Activated CD4-positive, alpha-beta T cell treated with anti-CD3 and anti-CD28 coated beads, Interleukin-2, amount 10 ng/mL, durations not matched to agents 7 days and 5 days (primary cell): ENCODE results near the gene FHIT. TPM values are rescaled to one million over a fixed set of nuclear protein-coding genes. Genes with fewer than 3 reads are reported as not detected.

Source experiments
- CTCF ChIA-PET: fragments of 350-600 bp; sonication (Branson Sonifier 250); formaldehyde crosslinking; loops from one replicate; lab custom pipeline; 2021; ENCODE audit warnings: antibody characterized with exemption; lab: Charles Lee
- POLR2A ChIA-PET: fragments of 350-600 bp; sonication (Branson Sonifier 250); formaldehyde crosslinking; loops from one replicate; lab custom pipeline; 2021; ENCODE audit warnings: antibody characterized with exemption; lab: Charles Lee
- DNase-seq: peaks from one replicate; pipeline ENCODE4 v3.0.0-alpha.2; 2020
- H3K27ac Mint-ChIP-seq: one replicate; pipeline ENCODE4 v1.8.0; 2021; ENCODE audit warnings: mild to moderate bottlenecking, moderate library complexity, mixed read lengths
- H3K27me3 Mint-ChIP-seq: one replicate; pipeline ENCODE4 v1.8.0; 2021; ENCODE audit warnings: mixed read lengths
- H3K36me3 Mint-ChIP-seq: one replicate; pipeline ENCODE4 v1.8.0; 2021; ENCODE audit warnings: low read depth, mixed read lengths
- H3K4me1 Mint-ChIP-seq: one replicate; pipeline ENCODE4 v1.8.0; 2021; ENCODE audit warnings: mixed read lengths
- H3K4me3 Mint-ChIP-seq: one replicate; pipeline ENCODE4 v1.8.0; 2021; ENCODE audit warnings: mild to moderate bottlenecking, moderate library complexity, mixed read lengths
- H3K9me3 Mint-ChIP-seq: one replicate; pipeline ENCODE4 v1.8.0; 2021; ENCODE audit warnings: mixed read lengths
- total RNA-seq, 2 experiments: library from RNA; stranded (reverse); gene quantifications; one replicate each; pipeline ENCODE4 v1.2.3, GENCODE V29; 2021

The FHIT gene
- total RNA-seq, 2 experiments from 2014 or later, result 39.4 to 41.2 TPM

GRCh38 chr3:60758171-60758570, 493.1 kb downstream of the FHIT start:
- CTCF ChIA-PET, result interaction anchor here (0.6 kb wide), 1 partner anchor 227 kb away, joined by 3 read pairs; no protein-coding TSS in a partner anchor
- no peak for DNase-seq
- POLR2A ChIA-PET, result no interaction called here
- Mint-ChIP-seq H3K36me3 (peaks cover 3% of the 10 kb centered on the region), H3K27ac (peak overlapping the region; percentile 21), H3K4me3 (no peak overlapping the region), H3K27me3 (no peaks in the 10 kb centered on the region), H3K9me3 (peaks cover 7% of the 10 kb centered on the region), H3K4me1 (peaks cover 18% of the 10 kb centered on the region)

GRCh38 chr3:60757724-60758123, 493.5 kb downstream of the FHIT start:
- H3K4me3 Mint-ChIP-seq, result no peak overlapping the region
- ChIA-PET POLR2A (no interaction called here), CTCF (interaction anchor here (0.6 kb wide), 1 partner anchor 227 kb away, joined by 3 read pairs; no protein-coding TSS in a partner anchor)
- H3K27me3 Mint-ChIP-seq, result no peaks in the 10 kb centered on the region
- peaks cover 3% of the 10 kb centered on the region for H3K36me3 Mint-ChIP-seq
- peaks cover 7% of the 10 kb centered on the region for H3K9me3 Mint-ChIP-seq
- no peak overlapping the region for H3K27ac Mint-ChIP-seq
- no peak for DNase-seq
- H3K4me1 Mint-ChIP-seq, result peaks cover 18% of the 10 kb centered on the region

GRCh38 chr3:60756241-60757030, 494.8 kb downstream of the FHIT start:
- ChIA-PET CTCF (interaction anchor here (0.6 to 1.3 kb wide), 3 partner anchors 8 to 46 kb away, joined by 3 to 4 read pairs (median 3); no protein-coding TSS in a partner anchor), POLR2A (no interaction called here)
- H3K36me3 Mint-ChIP-seq, result peaks cover 3% of the 10 kb centered on the region
- H3K9me3 Mint-ChIP-seq, result peaks cover 7% of the 10 kb centered on the region
- no peak for DNase-seq
- no peaks in the 10 kb centered on the region for H3K27me3 Mint-ChIP-seq
- no peak overlapping the region for H3K4me3 Mint-ChIP-seq
- peaks cover 18% of the 10 kb centered on the region for H3K4me1 Mint-ChIP-seq
- no peak overlapping the region for H3K27ac Mint-ChIP-seq

- Mint-ChIP-seq H3K27ac (no peak overlapping the region), H3K4me3 (no peak overlapping the region), H3K27me3 (no peaks in the 10 kb centered on the region), H3K36me3 (peaks cover 3% of the 10 kb centered on the region), H3K9me3 (peaks cover 15% of the 10 kb centered on the region), H3K4me1 (peaks cover 17% of the 10 kb centered on the region)
- DNase-seq, result no peak
- POLR2A ChIA-PET, result interaction anchor here (0.6 kb wide), 1 partner anchor 747 kb away, joined by 4 read pairs; no protein-coding TSS in a partner anchor
- CTCF ChIA-PET, result no interaction called here
Measured at GRCh38 chr3:60755094-60755493, 496.2 kb downstream of the FHIT start.

- DNase-seq, result no peak
- Mint-ChIP-seq H3K27me3 (no peaks in the 10 kb centered on the region), H3K36me3 (no peaks in the 10 kb centered on the region), H3K9me3 (peaks cover 15% of the 10 kb centered on the region), H3K27ac (no peak overlapping the region), H3K4me1 (peaks cover 13% of the 10 kb centered on the region), H3K4me3 (no peak overlapping the region)
- POLR2A ChIA-PET, result interaction anchor here (0.6 kb wide), 1 partner anchor 747 kb away, joined by 4 read pairs; no protein-coding TSS in a partner anchor
- CTCF ChIA-PET, result interaction anchor here (1.0 kb wide), 1 partner anchor 693 kb away, joined by 3 read pairs; no protein-coding TSS in a partner anchor
Measured at GRCh38 chr3:60754617-60755016, 496.6 kb downstream of the FHIT start.

- DNase-seq, result no peak
- H3K4me1 Mint-ChIP-seq, result no peaks in the 10 kb centered on the region
- peaks cover 15% of the 10 kb centered on the region for H3K9me3 Mint-ChIP-seq
- no peak overlapping the region for H3K27ac Mint-ChIP-seq
- no peak overlapping the region for H3K4me3 Mint-ChIP-seq
- POLR2A ChIA-PET, result no interaction called here
- H3K36me3 Mint-ChIP-seq, result no peaks in the 10 kb centered on the region
- H3K27me3 Mint-ChIP-seq, result no peaks in the 10 kb centered on the region
- CTCF ChIA-PET, result no interaction called here
Measured at GRCh38 chr3:60752809-60753208, 498.4 kb downstream of the FHIT start.

- H3K27ac Mint-ChIP-seq, result no peak overlapping the region
- no peaks in the 10 kb centered on the region for H3K36me3 Mint-ChIP-seq
- ChIA-PET CTCF (interaction anchor here (0.9 kb wide), 1 partner anchor 31 kb away, joined by 3 read pairs; no protein-coding TSS in a partner anchor), POLR2A (no interaction called here)
- DNase-seq, result no peak
- peaks cover 15% of the 10 kb centered on the region for H3K9me3 Mint-ChIP-seq
- no peaks in the 10 kb centered on the region for H3K4me1 Mint-ChIP-seq
- no peaks in the 10 kb centered on the region for H3K27me3 Mint-ChIP-seq
- H3K4me3 Mint-ChIP-seq, result no peak overlapping the region
Measured at GRCh38 chr3:60746695-60747416, 504.4 kb downstream of the FHIT start.

- Mint-ChIP-seq H3K27me3 (no peaks in the 10 kb centered on the region), H3K9me3 (peaks cover 15% of the 10 kb centered on the region), H3K4me3 (no peak overlapping the region), H3K27ac (no peak overlapping the region), H3K4me1 (no peaks in the 10 kb centered on the region), H3K36me3 (no peaks in the 10 kb centered on the region)
- CTCF ChIA-PET, result interaction anchor here (0.9 kb wide), 1 partner anchor 30 kb away, joined by 3 read pairs; no protein-coding TSS in a partner anchor
- no peak for DNase-seq
- POLR2A ChIA-PET, result no interaction called here
Measured at GRCh38 chr3:60746043-60746638, 505.1 kb downstream of the FHIT start.

GRCh38 chr3:60743631-60744164, 507.6 kb downstream of the FHIT start:
- Mint-ChIP-seq H3K27ac (no peak overlapping the region), H3K4me1 (no peaks in the 10 kb centered on the region), H3K4me3 (no peak overlapping the region), H3K36me3 (no peaks in the 10 kb centered on the region), H3K27me3 (no peaks in the 10 kb centered on the region), H3K9me3 (no peaks in the 10 kb centered on the region)
- no peak for DNase-seq
- CTCF ChIA-PET, result interaction anchor here (1.6 kb wide), 1 partner anchor 9 kb away, joined by 3 read pairs; no protein-coding TSS in a partner anchor
- POLR2A ChIA-PET, result no interaction called here

- Mint-ChIP-seq H3K36me3 (no peaks in the 10 kb centered on the region), H3K27me3 (no peaks in the 10 kb centered on the region), H3K27ac (no peak overlapping the region), H3K4me3 (no peak overlapping the region), H3K4me1 (no peaks in the 10 kb centered on the region), H3K9me3 (no peaks in the 10 kb centered on the region)
- no peak for DNase-seq
- POLR2A ChIA-PET, result no interaction called here
- CTCF ChIA-PET, result interaction anchor here (1.6 kb wide), 1 partner anchor 8 kb away, joined by 3 read pairs; no protein-coding TSS in a partner anchor
Measured at GRCh38 chr3:60742606-60743145, 508.6 kb downstream of the FHIT start.

- H3K9me3 Mint-ChIP-seq, result peaks cover 8% of the 10 kb centered on the region
- ChIA-PET CTCF (interaction anchor here (0.9 kb wide), 1 partner anchor 19 kb away, joined by 3 read pairs; no protein-coding TSS in a partner anchor), POLR2A (no interaction called here)
- H3K4me3 Mint-ChIP-seq, result no peak overlapping the region
- DNase-seq, result no peak
- no peaks in the 10 kb centered on the region for H3K4me1 Mint-ChIP-seq
- H3K27ac Mint-ChIP-seq, result no peak overlapping the region
- H3K27me3 Mint-ChIP-seq, result no peaks in the 10 kb centered on the region
- H3K36me3 Mint-ChIP-seq, result no peaks in the 10 kb centered on the region
Measured at GRCh38 chr3:60737633-60738399, 513.4 kb downstream of the FHIT start.
